Measurements from ENCODE around the gene FAM180B. TPM values are rescaled to one million over a fixed set of nuclear protein-coding genes. Genes with fewer than 3 reads are reported as not detected.
"Not testable (repeated sequence)": the region's sequence is repeated elsewhere in the genome, so short reads cannot be mapped to it uniquely, and the experiment has no call there.

The FAM180B gene
- total and polyA plus RNA-seq, 10 of the 15 experiments (the other 5 are each of a cell fraction or from before 2014, with no cell fraction given): 0.04 to 0.34 TPM; not detected in 8

DNA sequence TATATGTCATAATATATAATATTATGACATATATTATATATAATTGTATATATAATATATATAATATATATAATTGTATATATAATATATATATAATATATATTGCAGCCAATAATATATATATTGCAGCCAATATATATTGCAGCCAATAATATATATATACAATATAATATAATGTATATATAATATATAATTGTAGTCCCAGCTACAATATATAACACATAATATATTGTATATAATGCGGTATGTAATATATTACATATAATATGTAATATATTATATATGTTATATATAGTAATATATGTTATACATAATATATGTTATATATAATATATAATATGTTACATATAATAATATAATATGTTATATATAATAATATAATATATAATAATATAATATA, 27.8 kb upstream of the FAM180B start (continued):
- TF ChIP-seq, protein P1, sequence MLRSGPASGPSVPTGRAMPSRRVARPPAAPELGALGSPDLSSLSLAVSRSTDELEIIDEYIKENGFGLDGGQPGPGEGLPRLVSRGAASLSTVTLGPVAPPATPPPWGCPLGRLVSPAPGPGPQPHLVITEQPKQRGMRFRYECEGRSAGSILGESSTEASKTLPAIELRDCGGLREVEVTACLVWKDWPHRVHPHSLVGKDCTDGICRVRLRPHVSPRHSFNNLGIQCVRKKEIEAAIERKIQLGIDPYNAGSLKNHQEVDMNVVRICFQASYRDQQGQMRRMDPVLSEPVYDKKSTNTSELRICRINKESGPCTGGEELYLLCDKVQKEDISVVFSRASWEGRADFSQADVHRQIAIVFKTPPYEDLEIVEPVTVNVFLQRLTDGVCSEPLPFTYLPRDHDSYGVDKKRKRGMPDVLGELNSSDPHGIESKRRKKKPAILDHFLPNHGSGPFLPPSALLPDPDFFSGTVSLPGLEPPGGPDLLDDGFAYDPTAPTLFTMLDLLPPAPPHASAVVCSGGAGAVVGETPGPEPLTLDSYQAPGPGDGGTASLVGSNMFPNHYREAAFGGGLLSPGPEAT (IDR thresholded peaks at IDR 0.05; ENCODE audit: low read depth): no peak
- TF ChIP-seq FOXM1 (IDR thresholded peaks at IDR 0.05; ENCODE audit: low read depth, low read length): no peak

- in situ Hi-C loops (cut with MboI): no loop called here
- Histone ChIP-seq H3K79me2 (ENCODE audit: control insufficient read depth, insufficient read depth, low read length) (peaks cover 6% of the 10 kb centered on the region), H3K4me1 (ENCODE audit: control insufficient read depth, insufficient read depth, low read length) (no peaks in the 10 kb centered on the region; the same call in 1 of the 2 replicates), H3K36me3 (ENCODE audit: control insufficient read depth in 2 of 2, insufficient read depth in 2 of 2, low read length in 1 of 2) (no peaks in the 10 kb centered on the region), H3K9me3 (replicated peaks; ENCODE audit: control insufficient read depth, insufficient read depth, low read length) (no peaks in the 10 kb centered on the region), H3K9ac (ENCODE audit: control insufficient read depth, insufficient read depth, low read length) (no peak overlapping the region), H3K27me3 (replicated peaks in 1 of 2; ENCODE audit: control insufficient read depth in 2 of 2, insufficient read depth in 2 of 2, low read length in 1 of 2) (no peaks in the 10 kb centered on the region), H3K4me3 (no peak overlapping the region), H4K20me1 (ENCODE audit: control insufficient read depth, insufficient read depth) (no peaks in the 10 kb centered on the region), H3K27ac (ENCODE audit: control insufficient read depth, insufficient read depth) (no peak overlapping the region), H2AFZ (ENCODE audit: control insufficient read depth, low read depth, low read length) (no peak overlapping the region), H3K4me2 (ENCODE audit: control insufficient read depth, insufficient read depth) (no peak overlapping the region)
- FAIRE-seq (no peak), ATAC-seq (no peak), DNase-seq (ENCODE audit: low read depth, low spot score) (no peak)
- intact Hi-C loops (cut with micrococcal nuclease; ENCODE audit: unreplicated experiment): no loop called here
- ChIA-PET RAD21 (ENCODE audit: unreplicated experiment) (no interaction called here), CTCF (interaction anchor here (0.6 to 1.3 kb wide), 2 partner anchors 174 to 568 kb away, joined by 3 read pairs; no protein-coding TSS in a partner anchor), POLR2A (interaction anchor here (0.6 kb wide), 1 partner anchor 170 kb away, joined by 3 read pairs; no protein-coding TSS in a partner anchor), SMC1A (ENCODE audit: uncharacterized antibody, unreplicated experiment) (interaction anchor here (1.4 kb wide), 1 partner anchor 96 kb away, joined by 3 read pairs; no protein-coding TSS in a partner anchor)
- BruUV-seq (replicated peaks): no TSS peak
- TF ChIP-seq MEF2A (IDR thresholded peaks at IDR 0.05; ENCODE audit: insufficient read depth, low read depth, low read length) (no peak), CTCF (IDR thresholded peaks at IDR 0.05 in 2 of 3, conservative IDR thresholded peaks at IDR 0.05 in 1 of 3; ENCODE audit: control insufficient read depth in 2 of 3, extremely low read depth in 1 of 3, insufficient read depth in 1 of 3, low read depth in 3 of 3, low read length in 3 of 3) (no peak)
- WGBS (ENCODE audit: insufficient coverage, insufficient replicate concordance, low lambda C conversion rate, missing lambda C conversion rate): 96% methylated on average over 2 of the region's 2 CpGs
Observed at GRCh38 chr11:47560426-47560825, 26.1 kb upstream of the FAM180B start.

GRCh38 chr11:47562393-47562792, 24.1 kb upstream of the FAM180B start:
- SMC1A ChIA-PET (ENCODE audit: uncharacterized antibody, unreplicated experiment): interaction anchor here (0.7 kb wide), 1 partner anchor 108 kb away, joined by 3 read pairs; no protein-coding TSS in a partner anchor
- ATAC-seq; H2AFZ ChIP-seq (ENCODE audit: control insufficient read depth, low read depth, low read length); DNase-seq (ENCODE audit: low read depth, low spot score); in situ Hi-C loops (cut with MboI); RAD21 ChIA-PET (ENCODE audit: unreplicated experiment); FAIRE-seq; H3K27ac ChIP-seq (ENCODE audit: control insufficient read depth, insufficient read depth); BruUV-seq (replicated peaks); intact Hi-C loops (cut with micrococcal nuclease; ENCODE audit: unreplicated experiment); H3K36me3 ChIP-seq (ENCODE audit: control insufficient read depth in 2 of 2, insufficient read depth in 2 of 2, low read length in 1 of 2); H3K4me2 ChIP-seq (ENCODE audit: control insufficient read depth, insufficient read depth); POLR2A ChIA-PET; H3K9me3 ChIP-seq (replicated peaks; ENCODE audit: control insufficient read depth, insufficient read depth, low read length); H3K4me3 ChIP-seq; H3K9ac ChIP-seq (ENCODE audit: control insufficient read depth, insufficient read depth, low read length); H3K27me3 ChIP-seq (replicated peaks in 1 of 2; ENCODE audit: control insufficient read depth in 2 of 2, insufficient read depth in 2 of 2, low read length in 1 of 2); H4K20me1 ChIP-seq (ENCODE audit: control insufficient read depth, insufficient read depth); H3K4me1 ChIP-seq (ENCODE audit: control insufficient read depth, insufficient read depth, low read length); CTCF ChIA-PET: not testable (repeated sequence)
- 100% methylated on average over 4 of the region's 4 CpGs for WGBS (ENCODE audit: insufficient coverage, insufficient replicate concordance, low lambda C conversion rate, missing lambda C conversion rate)
- peaks cover 22% of the 10 kb centered on the region for H3K79me2 ChIP-seq (ENCODE audit: control insufficient read depth, insufficient read depth, low read length)

All from GM12878 (cell line).